HG03520 (cell line): Measurements from ENCODE around the gene RSPH6A.
A peak's percentile ranks its signal among the peaks of the same experiment; 100 is the strongest.

Source experiments
- ATAC-seq: cut with Tn5 transposase; IDR thresholded peaks from one replicate; pipeline ENCODE4 v1.9.1; 2021; ENCODE audit warnings: mild to moderate bottlenecking, moderate library complexity; ENCODE audit not compliant: unreplicated experiment

RSPH6A gene

DNA sequence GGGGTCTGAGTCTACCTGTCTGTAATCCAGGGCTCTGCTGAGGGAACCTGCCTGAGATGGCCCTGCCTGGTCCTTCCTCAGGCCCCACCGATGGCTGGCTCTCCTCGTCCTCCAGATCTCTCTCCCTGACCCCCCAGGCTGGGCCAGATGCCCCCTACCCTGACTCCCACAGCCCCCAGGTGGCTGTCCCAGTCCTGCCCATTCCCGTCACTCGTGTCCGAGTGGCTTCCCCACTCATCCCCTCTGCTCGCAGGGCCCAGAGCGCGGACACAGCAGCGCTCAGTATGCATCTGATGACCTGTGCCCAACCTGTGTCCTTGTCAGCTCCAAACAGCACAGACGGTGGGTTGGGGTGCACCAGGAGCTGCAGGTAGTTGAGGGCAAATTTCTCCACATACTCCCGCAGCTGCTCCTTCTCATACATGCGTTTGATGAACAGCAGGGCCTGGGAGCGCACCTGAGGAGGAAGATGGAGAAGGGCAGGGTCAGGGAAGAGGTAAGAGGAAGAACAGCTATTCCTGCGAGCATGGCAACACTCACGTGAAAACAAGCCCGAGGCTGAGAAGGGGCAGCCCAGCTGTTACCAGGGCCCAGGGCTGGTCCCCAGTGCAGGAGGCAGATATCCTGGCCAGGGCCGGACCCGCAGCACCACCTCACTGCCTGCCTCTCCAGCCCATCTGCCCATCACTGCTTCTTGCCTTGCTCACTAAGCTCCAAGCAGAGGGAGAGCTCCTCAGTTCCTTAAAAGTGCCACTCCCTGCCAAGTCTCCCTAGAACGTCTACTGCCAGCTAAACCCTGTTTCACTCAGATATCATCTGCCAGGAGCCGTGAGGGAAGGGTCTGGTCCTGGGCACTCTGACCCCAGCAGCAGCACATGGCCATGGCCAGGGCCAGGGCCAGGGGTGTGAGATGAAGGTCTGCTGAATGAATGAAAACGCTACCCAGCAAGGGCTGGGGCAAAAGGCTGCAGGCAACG lies 11.1 kb upstream of the RSPH6A start:
- no peak for ATAC-seq

GRCh38 chr19:45825263-45825605 lies 10.1 kb upstream of the RSPH6A start:
- ATAC-seq = no peak

GRCh38 chr19:45824531-45825262 lies 9.6 kb upstream of the RSPH6A start:
- ATAC-seq = no peak

DNA sequence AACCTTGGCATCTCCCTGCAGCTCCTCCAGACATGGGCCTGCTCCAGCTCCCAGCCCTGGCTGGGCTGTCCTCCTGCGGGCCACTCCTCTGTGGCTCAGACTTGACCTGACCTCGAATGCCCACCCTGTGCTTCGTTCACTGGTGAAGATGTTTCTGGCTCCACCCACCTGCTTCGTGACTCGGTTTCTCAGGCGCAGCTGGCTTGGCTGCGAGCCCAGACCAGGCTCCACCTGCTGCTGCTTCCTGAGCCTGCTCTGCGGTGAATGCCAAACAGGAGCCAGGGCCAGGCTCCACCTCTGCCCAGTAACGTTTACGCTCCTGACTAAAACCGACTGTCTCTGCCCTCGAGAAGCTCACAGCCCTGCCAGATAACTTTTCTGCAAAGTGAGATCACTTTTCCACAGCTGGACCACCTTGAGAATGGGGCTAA lies 8.9 kb upstream of the RSPH6A start:
- no peak for ATAC-seq

GRCh38 chr19:45823182-45823581 lies 8.1 kb upstream of the RSPH6A start:
- ATAC-seq = no peak

DNA sequence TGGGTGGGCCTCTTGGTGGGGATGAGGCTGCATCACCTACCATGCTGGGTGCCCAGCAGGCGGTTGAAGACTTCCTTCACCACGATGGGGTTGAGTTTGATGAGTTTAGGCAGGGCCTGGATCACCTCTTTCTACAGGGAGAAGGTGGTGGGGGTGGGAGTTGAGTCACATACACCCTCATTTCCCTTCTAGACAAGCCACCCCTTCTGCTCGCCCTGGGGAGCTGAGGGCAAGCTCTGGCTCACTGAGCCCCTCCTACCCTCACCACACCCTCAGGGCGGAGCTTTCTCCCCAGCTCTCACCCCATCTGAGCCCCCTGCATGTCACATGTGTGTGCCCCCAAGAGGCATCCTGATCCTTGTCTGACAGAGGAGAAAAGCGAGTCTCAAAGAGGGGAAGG lies 7.6 kb upstream of the RSPH6A start:
- ATAC-seq = no peak

DNA sequence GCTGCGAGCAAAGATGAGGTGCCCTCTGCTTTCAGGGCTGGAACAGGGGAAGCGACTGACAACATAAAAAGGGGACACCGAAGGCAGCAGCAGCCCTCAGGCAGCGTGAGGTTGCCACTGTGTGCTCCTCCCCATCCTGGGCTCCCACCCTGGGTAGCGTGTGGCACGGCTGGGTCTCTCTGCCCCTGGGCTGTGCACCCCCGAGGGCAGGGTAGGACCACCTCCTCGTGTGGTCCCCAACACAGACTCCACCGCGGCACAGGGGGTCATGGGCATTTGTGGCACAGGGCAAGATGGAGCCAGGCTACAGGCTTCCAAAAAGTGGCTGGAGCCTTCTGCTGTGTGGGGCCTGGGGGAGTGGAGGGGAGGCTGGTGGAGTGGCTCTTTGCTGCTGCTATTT lies 6.5 kb upstream of the RSPH6A start:
- no peak for ATAC-seq

GRCh38 chr19:45821103-45821521 lies 6.0 kb upstream of the RSPH6A start:
- no peak for ATAC-seq

DNA sequence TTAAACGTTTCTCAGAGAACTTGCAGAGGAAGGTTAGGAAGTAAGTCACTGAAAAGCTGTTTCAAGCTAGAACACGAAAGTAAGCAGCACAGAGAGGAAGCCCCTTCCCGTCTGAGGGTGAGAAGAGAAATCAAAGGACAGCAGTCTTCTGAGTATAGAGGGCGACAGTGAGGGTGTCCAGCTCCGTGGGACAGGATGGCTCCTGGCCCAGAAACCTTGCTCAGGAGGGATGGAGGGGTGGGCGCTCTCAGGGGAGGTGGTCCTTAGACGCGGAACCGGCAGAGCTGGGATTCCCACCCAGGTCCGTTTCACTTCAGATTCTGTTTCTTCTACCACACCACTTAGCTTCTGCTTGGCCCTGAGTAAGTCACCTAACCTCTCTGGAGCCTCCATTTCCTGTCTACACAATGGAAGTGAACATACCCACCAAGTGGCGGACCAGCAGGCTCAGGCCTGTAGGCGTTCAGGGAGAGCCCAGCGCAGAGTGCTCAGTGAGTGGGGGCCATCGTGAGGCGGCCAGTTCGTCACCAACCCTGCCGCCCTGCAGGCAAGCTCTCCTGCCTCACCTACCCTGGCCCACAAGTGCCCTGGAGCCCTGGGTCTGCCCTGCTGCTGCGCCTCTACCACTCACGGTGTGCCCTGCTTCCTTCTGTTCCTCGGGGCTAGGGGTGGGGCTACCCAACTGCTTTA lies 5.5 kb upstream of the RSPH6A start:
- no peak for ATAC-seq

DNA sequence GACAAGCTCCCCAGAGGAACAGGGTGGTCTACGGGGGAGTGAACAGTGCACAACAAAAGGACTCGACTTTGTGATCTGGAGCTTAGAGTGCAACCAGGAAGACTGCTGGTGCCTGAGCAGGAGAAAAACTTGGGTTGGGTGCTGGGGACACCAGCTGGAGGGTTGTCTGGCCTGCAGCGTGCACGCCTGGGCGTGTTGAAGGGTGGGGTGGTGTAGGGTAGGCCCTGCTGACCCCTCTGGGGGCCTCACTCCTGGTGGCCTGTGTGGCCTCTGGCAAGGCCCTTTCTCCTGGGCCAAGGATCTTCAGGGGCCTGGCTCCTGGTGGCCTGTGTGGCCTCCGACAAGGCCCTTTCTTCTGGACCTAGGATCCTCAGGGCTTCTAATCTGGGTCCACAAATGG lies 4.7 kb upstream of the RSPH6A start:
- no peak for ATAC-seq

DNA sequence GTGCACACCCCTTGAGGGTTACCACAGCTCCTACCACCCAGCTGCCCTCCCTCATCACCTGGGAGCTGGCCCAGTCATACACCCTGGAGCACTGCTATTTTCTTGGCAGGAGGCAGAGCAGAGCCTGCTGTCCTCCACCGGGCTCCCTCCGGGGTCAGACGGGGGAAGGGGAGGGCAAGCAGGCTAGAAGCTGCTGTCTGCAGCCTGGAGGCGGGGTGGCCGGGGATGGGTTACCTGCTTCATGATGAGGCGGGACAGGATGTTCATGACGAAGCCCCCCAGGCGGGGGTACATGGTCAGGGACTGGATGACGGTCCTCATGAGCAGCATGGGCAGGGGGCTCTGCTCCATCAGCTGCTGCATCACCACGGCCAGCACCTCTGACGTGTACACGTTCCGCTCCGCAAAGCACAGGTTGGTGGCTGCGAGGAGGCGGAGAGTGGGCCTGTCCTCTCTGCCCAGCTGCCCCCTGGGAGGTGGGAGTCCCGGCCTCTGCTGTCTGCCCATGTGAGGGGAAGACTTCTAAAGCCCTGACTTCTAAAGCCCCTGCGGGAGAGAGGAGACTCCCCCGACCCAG lies 2.7 kb upstream of the RSPH6A start:
- ATAC-seq = no peak

- peak; percentile 71 for ATAC-seq
Observed at GRCh38 chr19:45817010-45817724, 2.1 kb upstream of the RSPH6A start.

DNA sequence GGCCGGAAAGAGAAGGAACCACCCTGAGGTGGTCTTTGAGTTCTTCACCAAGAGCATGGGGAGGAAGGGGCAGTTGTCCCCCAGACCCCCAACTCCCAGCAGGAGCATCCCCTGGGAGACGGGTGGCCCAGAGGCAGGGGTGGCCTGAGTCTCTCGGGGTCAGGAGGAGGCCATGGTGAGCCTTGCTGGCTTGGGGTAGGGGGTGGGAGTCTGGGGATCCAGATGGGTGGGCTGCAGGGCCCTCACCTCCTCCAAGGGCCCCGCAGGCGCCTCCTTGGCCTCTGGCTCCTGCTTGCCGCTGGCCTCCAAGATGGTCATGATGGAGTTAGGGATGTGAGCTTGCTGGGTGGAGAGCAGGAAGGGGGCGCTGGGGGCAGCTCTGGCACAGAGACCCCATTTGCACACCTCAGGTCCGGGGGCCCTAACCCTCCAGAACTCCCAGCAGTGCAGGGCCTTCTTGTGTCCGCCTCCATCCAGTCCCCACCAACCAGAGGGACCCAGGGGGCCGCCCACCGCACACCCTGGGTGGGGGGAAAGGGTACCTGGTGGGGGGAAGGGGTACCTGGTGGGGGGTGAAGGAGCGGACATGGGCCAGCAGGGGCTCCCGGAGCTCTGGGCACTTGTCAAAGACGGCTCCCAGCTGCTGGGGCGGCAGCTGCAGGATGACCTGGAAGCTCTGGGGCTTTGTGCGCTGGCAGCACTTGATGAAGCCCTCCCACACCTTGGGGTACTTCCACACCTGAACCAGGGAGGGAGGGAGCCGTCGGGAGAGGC lies 1.3 kb upstream of the RSPH6A start:
- no peak for ATAC-seq

- ATAC-seq = no peak
Observed at GRCh38 chr19:45815481-45816216, 541 bp upstream of the RSPH6A start.

DNA sequence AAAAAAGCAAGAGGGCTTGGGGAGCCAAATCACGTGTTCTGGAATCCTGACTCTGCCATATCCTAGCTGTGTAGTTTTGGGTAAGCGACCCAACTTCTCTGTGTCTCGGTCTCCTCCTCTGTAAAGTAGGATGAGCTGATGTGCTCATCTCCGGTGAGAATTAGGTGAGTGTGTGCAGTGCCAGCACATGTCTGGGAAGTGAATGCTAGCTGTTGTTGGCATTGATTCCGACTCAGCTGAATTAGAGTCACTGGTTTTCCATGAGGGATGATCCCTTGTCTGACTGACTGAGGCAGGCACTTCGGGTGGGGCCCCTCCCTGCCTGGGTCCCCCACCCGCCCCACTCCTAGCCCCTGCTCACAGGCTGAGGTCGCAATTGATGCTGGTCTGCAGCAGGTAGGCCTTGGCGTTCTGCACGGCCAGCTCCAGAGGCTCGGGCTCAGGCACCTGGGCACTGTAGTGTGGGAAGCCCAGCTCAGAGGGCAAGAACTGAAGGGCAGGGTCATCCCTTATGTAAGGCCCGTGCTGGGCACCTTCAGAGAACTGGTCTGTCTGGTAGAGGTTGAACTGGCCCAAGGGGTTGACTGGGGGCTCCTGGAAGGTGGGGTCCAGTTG lies 835 bp downstream of the RSPH6A start:
- ATAC-seq = no peak

- ATAC-seq = no peak
Observed at GRCh38 chr19:45812297-45812696, 2.8 kb downstream of the RSPH6A start.

GRCh38 chr19:45809643-45810159 lies 5.4 kb downstream of the RSPH6A start:
- ATAC-seq = no peak

DNA sequence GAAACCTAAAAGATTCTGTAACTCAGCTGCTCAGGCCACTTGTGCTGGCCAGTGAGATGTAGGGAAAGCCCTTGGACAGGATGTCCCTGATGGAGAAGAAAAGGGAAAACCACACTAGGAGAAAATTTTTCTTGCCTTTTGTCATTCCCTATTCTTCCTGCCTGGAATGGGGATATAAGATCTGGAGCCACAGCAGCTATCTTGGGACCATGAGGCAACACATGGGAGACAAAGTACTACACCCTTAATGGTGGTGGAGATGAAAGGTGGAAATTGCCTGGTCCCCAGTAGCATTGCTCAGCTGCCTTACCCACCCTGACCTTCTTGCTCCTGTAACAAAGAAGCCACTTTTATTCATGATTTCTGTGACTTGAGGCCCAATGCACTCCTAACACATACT lies 9.4 kb downstream of the RSPH6A start:
- ATAC-seq = no peak

- no peak for ATAC-seq
Observed at GRCh38 chr19:45804959-45805230, 10.2 kb downstream of the RSPH6A start.
